GM12865 (cell line): ENCODE data around the gene GALNT9.

Experiments used
- DNase-seq: peaks from one replicate; pipeline ENCODE4 v3.0.0; 2010; ENCODE audit warnings: low read depth
- H3K4me3 ChIP-seq: 2 replicates; pipeline ENCODE4 v1.5.1; 2011; ENCODE audit warnings: mild to moderate bottlenecking, low read depth, low read length, control low read depth
- CTCF ChIP-seq: IDR thresholded peaks from 2 replicates; pipeline ENCODE4 v1.5.1; 2011; ENCODE audit warnings: low read length, control low read depth, low read depth, inconsistent platforms; ENCODE audit not compliant: insufficient read depth; ENCODE audit errors: missing control alignments

Gene GALNT9

GRCh38 chr12:132352896-132353800 is 23.8 kb upstream of the GALNT9 start:
- DNase-seq = no peak
- no peak for TF ChIP-seq CTCF
- no peak overlapping the region for H3K4me3 ChIP-seq

- H3K4me3 ChIP-seq = no peak overlapping the region
- no peak for TF ChIP-seq CTCF
- DNase-seq = no peak
Observed at GRCh38 chr12:132351751-132352495, 22.5 kb upstream of the GALNT9 start.

GRCh38 chr12:132349501-132350131 is 20.2 kb upstream of the GALNT9 start:
- no peak for TF ChIP-seq CTCF
- no peak for DNase-seq
- no peak overlapping the region for H3K4me3 ChIP-seq

- TF ChIP-seq CTCF = no peak
- no peak for DNase-seq
- H3K4me3 ChIP-seq = no peak overlapping the region
Observed at GRCh38 chr12:132348176-132348575, 18.8 kb upstream of the GALNT9 start.

- DNase-seq = no peak
- TF ChIP-seq CTCF = no peak
- no peak overlapping the region for H3K4me3 ChIP-seq
Observed at GRCh38 chr12:132347176-132347855, 17.9 kb upstream of the GALNT9 start.

GRCh38 chr12:132346471-132347175 is 17.2 kb upstream of the GALNT9 start:
- DNase-seq = no peak
- TF ChIP-seq CTCF = no peak
- no peak overlapping the region for H3K4me3 ChIP-seq
